HuH-7 (cell line): ENCODE measurements around the gene UGT1A6.

Experiments
- DNase-seq: peaks from one replicate; pipeline ENCODE4 v3.0.0; 2011; ENCODE audit warnings: low spot score

The UGT1A6 gene

GRCh38 chr2:233768076-233768475 is 75.4 kb downstream of the UGT1A6 start:
- DNase-seq: no peak

- DNase-seq: no peak
These were observed 76.6 kb downstream of the UGT1A6 start for GRCh38 chr2:233769260-233769659.

DNA sequence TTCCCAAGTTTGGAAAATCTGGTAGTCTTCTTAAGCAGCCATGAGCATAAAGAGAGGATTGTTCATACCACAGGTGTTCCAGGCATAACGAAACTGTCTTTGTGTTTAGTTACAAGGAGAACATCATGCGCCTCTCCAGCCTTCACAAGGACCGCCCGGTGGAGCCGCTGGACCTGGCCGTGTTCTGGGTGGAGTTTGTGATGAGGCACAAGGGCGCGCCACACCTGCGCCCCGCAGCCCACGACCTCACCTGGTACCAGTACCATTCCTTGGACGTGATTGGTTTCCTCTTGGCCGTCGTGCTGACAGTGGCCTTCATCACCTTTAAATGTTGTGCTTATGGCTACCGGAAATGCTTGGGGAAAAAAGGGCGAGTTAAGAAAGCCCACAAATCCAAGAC is 79.5 kb downstream of the UGT1A6 start:
- no peak for DNase-seq

- no peak for DNase-seq
These were observed 79.9 kb downstream of the UGT1A6 start for GRCh38 chr2:233772583-233772982.

GRCh38 chr2:233773854-233774253 is 81.2 kb downstream of the UGT1A6 start:
- no peak for DNase-seq

- no peak for DNase-seq
These were observed 82.7 kb downstream of the UGT1A6 start for GRCh38 chr2:233775414-233775813.

GRCh38 chr2:233778030-233778429 is 85.3 kb downstream of the UGT1A6 start, which contains the start of gene MROH2A:
Gene MROH2A, plus strand, starts transcription at chr2:233778330. Its CDS starts 1,029 bp downstream, at chr2:233779359.
- no peak for DNase-seq

- no peak for DNase-seq
These were observed 87.0 kb downstream of the UGT1A6 start for GRCh38 chr2:233779722-233780121.

DNA sequence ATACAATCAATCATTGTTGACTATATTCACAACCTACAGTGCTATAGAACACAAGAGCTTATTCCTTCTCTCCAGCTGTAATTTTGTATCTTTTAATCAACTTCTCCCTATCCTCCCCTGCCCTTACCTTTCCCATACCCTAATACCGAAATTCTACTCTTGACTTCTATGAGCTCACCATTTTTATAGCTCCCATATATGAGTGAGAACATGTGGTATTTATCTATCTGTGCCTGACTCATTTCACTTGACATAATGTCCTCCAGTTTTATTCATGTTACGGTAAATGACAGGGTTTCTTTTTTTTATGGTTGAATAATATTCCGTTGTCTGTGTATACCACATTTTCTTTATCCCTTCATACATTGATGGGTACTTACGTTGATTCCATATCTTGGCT is 88.1 kb downstream of the UGT1A6 start:
- DNase-seq: no peak

DNA sequence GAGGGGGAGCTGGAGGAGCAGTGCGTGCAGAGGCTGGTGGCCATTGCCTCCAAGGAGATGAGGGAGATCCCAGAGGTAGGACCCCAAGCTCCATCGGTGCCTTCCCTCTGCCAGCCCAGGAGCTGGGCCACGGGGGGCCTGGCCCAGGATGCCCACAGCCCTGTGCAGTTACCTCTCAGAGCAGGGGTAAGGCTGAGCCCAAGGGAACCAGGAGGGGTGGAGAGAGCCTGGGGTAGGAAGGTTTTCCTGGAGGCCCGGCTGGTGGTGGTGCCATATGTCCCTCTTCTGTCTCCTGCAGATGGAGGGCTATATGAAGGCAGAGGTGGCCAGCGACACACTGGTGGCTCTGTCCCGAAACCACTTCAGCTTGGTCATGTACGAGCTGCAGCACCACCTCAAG is 96.9 kb downstream of the UGT1A6 start:
- DNase-seq: no peak

GRCh38 chr2:233791151-233791882 is 98.6 kb downstream of the UGT1A6 start:
- DNase-seq: no peak

GRCh38 chr2:233791883-233792329 is 99.2 kb downstream of the UGT1A6 start:
- no peak for DNase-seq

GRCh38 chr2:233792720-233793119 is 100.0 kb downstream of the UGT1A6 start:
- DNase-seq: no peak

DNA sequence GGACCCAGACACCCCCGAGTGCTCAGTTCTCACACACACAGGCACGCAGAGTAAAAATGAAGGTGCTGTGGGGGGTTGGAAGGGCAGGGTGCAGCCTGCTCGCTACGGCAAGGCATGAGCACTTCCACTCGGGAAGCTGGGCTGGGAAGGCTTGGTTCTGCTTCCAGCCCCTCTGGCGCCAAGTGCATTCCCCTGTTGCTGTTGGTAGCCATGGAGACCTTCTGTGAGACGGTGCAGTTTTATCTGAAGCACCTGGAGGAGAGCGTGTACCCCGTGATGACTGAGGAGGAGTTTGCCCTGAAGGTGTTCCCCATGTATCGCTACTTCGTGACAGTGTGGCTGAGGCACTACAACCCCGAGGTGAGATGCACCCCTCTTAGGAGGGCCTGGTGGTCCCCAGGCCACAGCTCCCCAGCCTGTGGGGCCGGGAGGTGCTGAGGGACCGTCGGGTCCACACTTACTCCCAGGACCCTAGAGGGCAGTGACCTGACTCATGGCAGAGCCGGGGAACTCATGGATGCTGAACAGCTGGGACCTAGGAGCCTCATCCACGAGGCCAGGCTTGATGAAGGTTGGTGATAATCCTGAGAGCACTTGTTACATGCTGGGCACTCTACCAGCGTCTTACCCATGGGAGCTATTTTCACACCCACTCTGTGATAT is 100.9 kb downstream of the UGT1A6 start:
- DNase-seq: no peak

- DNase-seq: no peak
These were observed 101.5 kb downstream of the UGT1A6 start for GRCh38 chr2:233794128-233794658.

GRCh38 chr2:233795735-233796171 is 103.1 kb downstream of the UGT1A6 start:
- DNase-seq: no peak

DNA sequence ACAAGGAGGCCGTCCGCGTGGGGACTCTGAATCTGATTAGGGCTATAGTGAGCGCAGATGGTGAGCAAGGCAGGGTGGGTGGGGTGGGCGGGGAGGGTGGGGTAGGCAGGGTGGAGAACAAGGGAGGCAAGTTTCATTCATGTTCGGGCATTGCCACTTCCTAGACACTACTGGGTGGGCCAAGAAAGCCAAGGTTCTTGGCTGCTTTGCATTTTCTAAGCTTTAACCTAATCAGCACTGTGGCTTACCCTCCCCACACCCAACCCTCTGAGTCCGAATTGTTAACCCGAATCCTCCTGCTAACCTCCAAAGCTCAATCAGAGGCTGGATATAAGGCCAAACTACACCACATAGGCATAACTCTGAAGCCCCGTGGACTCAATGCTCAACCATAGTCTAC is 103.6 kb downstream of the UGT1A6 start:
- DNase-seq: no peak

- DNase-seq: no peak
These were observed 105.8 kb downstream of the UGT1A6 start for GRCh38 chr2:233798335-233799086.

DNA sequence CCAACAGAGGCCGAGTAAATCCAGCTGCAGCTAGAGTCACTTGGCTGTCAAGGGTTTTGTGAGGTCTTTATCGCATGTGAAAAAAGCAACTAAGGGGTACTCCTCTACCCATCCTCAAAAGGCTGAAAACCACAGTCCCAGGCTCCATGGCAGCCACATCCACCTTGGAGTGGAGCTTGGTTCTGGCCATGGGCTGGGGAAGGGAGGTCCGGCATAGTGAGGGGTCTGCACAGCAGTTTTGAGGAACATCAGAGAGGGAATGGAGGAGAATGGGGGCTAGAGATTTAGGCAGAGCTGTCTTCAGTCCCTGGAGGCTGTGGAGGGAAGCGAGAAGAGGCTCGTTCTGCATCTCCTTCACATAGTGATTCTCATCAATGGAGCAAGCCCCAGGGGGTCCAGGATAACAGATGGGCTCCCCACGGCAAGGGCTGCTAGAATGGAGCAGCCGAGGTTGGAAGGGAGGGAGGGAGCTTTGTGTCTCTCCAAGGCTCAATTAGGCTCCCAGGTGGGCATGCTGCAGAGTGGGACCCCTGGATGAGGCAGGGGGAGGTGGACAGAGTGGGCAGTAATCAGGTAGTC is 106.5 kb downstream of the UGT1A6 start:
- no peak for DNase-seq

- no peak for DNase-seq
These were observed 107.0 kb downstream of the UGT1A6 start for GRCh38 chr2:233799716-233800115.

GRCh38 chr2:233800208-233800607 is 107.5 kb downstream of the UGT1A6 start:
- DNase-seq: no peak
